Activated naive CD8-positive, alpha-beta T cell treated with anti-CD3 and anti-CD28 coated beads, Interleukin-2, amount 10 ng/mL, durations not matched to agents 7 days and 5 days (primary cell): ENCODE data around the gene CDK14. TPM values are rescaled to one million over a fixed set of nuclear protein-coding genes. Genes with fewer than 3 reads are reported as not detected.
A peak's percentile ranks its signal among the peaks of the same experiment; 100 is the strongest.

ENCODE experiments used
- ATAC-seq: fragments of 150-1000 bp; cut with Tn5 transposase; one replicate; pipeline ENCODE4 v1.10.0; 2021; ENCODE audit warnings: low read depth, moderate library complexity
- POLR2A ChIA-PET: fragments of 350-600 bp; sonication (Branson Sonifier 250); formaldehyde crosslinking; loops from one replicate; lab custom pipeline; 2021; ENCODE audit warnings: antibody characterized with exemption; lab: Charles Lee
- DNase-seq: peaks from one replicate; pipeline ENCODE4 v3.0.0; 2021
- H3K27ac Mint-ChIP-seq: one replicate; pipeline ENCODE4 v1.8.0; 2022; ENCODE audit warnings: mild to moderate bottlenecking, mixed read lengths
- H3K27me3 Mint-ChIP-seq: one replicate; pipeline ENCODE4 v1.8.0; 2022; ENCODE audit warnings: mild to moderate bottlenecking, moderate library complexity, mixed read lengths
- H3K36me3 Mint-ChIP-seq: one replicate; pipeline ENCODE4 v1.8.0; 2021; ENCODE audit warnings: mild to moderate bottlenecking, mixed read lengths
- H3K4me1 Mint-ChIP-seq: one replicate; pipeline ENCODE4 v1.8.0; 2021; ENCODE audit warnings: mixed read lengths
- H3K4me3 Mint-ChIP-seq: one replicate; pipeline ENCODE4 v1.8.0; 2022; ENCODE audit warnings: mild to moderate bottlenecking, moderate library complexity, mixed read lengths
- H3K9me3 Mint-ChIP-seq: one replicate; pipeline ENCODE4 v1.8.0; 2021; ENCODE audit warnings: mixed read lengths
- total RNA-seq, 2 experiments: library from RNA; stranded (reverse); gene quantifications; one replicate each; pipeline ENCODE4 v1.2.3, GENCODE V29; 2021

CDK14 gene
- total RNA-seq, 2 experiments from 2014 or later, result 0.94 to 1.2 TPM

- peaks cover 15% of the 10 kb centered on the region for H3K4me1 Mint-ChIP-seq
- no peaks in the 10 kb centered on the region for H3K27me3 Mint-ChIP-seq
- H3K36me3 Mint-ChIP-seq, result no peaks in the 10 kb centered on the region
- H3K4me3 Mint-ChIP-seq, result peak overlapping the region; percentile 41
- H3K27ac Mint-ChIP-seq, result no peak overlapping the region
- ATAC-seq (peak; percentile 39), DNase-seq (no peak)
- POLR2A ChIA-PET, result no interaction called here
- H3K9me3 Mint-ChIP-seq, result no peaks in the 10 kb centered on the region
These were observed 493.4 kb downstream of the CDK14 start for GRCh38 chr7:91089382-91089963.

GRCh38 chr7:91090684-91091083 lies 494.6 kb downstream of the CDK14 start:
- no peak overlapping the region for H3K27ac Mint-ChIP-seq
- peaks cover 6% of the 10 kb centered on the region for H3K4me1 Mint-ChIP-seq
- H3K4me3 Mint-ChIP-seq, result no peak overlapping the region
- no peaks in the 10 kb centered on the region for H3K36me3 Mint-ChIP-seq
- H3K27me3 Mint-ChIP-seq, result no peaks in the 10 kb centered on the region
- ATAC-seq (no peak), DNase-seq (no peak)
- H3K9me3 Mint-ChIP-seq, result no peaks in the 10 kb centered on the region
- POLR2A ChIA-PET, result no interaction called here

DNA sequence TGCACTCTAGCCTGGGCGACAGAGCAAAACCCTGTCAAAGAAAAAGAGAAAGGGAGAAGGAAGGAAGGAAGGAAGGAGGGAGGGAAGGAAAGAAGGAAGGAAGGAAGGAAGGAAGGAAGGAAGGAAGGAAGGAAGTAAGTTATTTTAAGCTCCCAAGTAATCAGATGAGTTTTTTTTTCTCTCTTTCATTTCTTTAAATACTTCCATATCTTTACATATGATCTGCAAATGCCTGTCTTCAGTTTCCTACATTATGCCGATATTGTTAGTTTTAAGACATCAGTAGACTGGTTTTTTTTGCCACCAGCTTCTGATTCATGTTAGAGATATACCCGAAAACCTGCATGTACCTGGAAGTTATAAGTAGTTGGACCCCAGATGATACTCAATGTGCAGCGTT lies 495.5 kb downstream of the CDK14 start:
- ATAC-seq, result no peak

DNA sequence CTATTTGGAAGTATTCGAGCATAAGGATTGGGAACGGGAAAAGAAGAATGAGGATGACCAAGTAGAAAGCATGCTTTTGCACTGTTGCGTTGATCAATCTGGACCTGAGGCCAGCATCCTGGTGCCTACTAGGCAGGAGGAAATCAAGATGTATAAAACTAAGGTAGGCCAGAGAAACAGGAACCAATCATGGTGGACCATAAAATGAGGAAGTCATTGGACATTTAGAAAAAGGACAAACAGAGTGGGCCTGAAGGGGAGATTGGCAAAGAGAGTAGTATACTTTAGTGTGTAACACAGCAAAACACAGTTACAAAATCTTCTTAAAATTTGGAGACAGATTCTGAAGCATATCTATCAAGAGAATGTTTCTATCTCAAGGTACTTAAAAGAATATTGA lies 497.1 kb downstream of the CDK14 start:
- Mint-ChIP-seq H3K9me3 (no peaks in the 10 kb centered on the region), H3K4me3 (no peak overlapping the region), H3K4me1 (peaks cover 6% of the 10 kb centered on the region), H3K27me3 (no peaks in the 10 kb centered on the region), H3K27ac (no peak overlapping the region), H3K36me3 (no peaks in the 10 kb centered on the region)
- no peak for ATAC-seq
- DNase-seq, result no peak
- POLR2A ChIA-PET, result no interaction called here

More for the DNA sequence above, 495.5 kb downstream of the CDK14 start:
- H3K36me3 Mint-ChIP-seq, result no peaks in the 10 kb centered on the region
- H3K27me3 Mint-ChIP-seq, result no peaks in the 10 kb centered on the region
- no peak overlapping the region for H3K27ac Mint-ChIP-seq
- H3K9me3 Mint-ChIP-seq, result no peaks in the 10 kb centered on the region
- peaks cover 6% of the 10 kb centered on the region for H3K4me1 Mint-ChIP-seq
- H3K4me3 Mint-ChIP-seq, result no peak overlapping the region
- DNase-seq, result no peak
- POLR2A ChIA-PET, result no interaction called here

DNA sequence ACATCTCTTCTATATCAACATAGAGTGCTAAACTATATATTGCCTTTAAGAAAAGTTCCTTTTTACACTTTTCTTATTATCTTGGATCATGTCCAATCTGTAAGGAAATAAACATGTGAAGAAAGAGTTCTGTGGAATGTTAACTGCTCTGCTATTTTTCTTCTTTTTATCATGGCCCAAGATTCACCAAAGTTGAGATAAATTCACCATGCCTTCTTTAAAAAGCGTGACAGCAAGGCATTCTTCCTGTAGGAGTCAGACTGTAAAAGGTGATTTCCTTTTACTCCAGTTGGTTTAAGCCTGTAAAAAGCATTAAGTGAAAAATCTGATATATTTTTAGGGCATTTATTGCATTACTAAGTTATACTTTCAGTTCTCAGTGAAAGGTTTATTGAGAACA lies 502.4 kb downstream of the CDK14 start:
- Mint-ChIP-seq H3K9me3 (no peaks in the 10 kb centered on the region), H3K36me3 (no peaks in the 10 kb centered on the region), H3K4me1 (no peaks in the 10 kb centered on the region), H3K27ac (no peak overlapping the region), H3K27me3 (no peaks in the 10 kb centered on the region), H3K4me3 (no peak overlapping the region)
- POLR2A ChIA-PET, result no interaction called here
- DNase-seq (no peak), ATAC-seq (no peak)

- Mint-ChIP-seq H3K36me3 (no peaks in the 10 kb centered on the region), H3K27me3 (no peaks in the 10 kb centered on the region), H3K4me3 (no peak overlapping the region), H3K27ac (no peak overlapping the region), H3K9me3 (no peaks in the 10 kb centered on the region), H3K4me1 (no peaks in the 10 kb centered on the region)
- no peak for ATAC-seq
- no peak for DNase-seq
- POLR2A ChIA-PET, result no interaction called here
These were observed 507.2 kb downstream of the CDK14 start for GRCh38 chr7:91103363-91103762.

DNA sequence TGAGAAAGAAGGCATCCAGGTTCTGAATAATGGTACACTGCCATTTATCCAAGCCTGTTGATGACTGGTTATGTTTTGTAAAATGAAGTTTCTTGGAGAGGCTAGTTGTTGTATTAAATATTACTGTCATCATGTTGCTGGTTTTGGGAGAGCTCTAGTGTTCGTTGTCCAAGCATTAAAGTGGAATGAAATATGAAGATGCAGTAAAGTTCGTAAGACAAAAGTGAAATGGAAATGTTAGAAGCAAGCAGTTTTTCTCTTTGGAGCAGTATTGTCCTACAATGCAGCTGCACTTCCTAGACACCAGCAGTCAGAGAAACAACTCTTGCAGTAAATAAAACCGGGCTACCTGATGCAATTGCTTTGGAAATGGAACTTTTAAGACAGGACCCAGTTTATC lies 511.3 kb downstream of the CDK14 start:
- Mint-ChIP-seq H3K36me3 (no peaks in the 10 kb centered on the region), H3K27me3 (no peaks in the 10 kb centered on the region), H3K4me1 (no peaks in the 10 kb centered on the region), H3K27ac (no peak overlapping the region), H3K9me3 (no peaks in the 10 kb centered on the region), H3K4me3 (no peak overlapping the region)
- DNase-seq (no peak), ATAC-seq (no peak)
- POLR2A ChIA-PET, result no interaction called here

DNA sequence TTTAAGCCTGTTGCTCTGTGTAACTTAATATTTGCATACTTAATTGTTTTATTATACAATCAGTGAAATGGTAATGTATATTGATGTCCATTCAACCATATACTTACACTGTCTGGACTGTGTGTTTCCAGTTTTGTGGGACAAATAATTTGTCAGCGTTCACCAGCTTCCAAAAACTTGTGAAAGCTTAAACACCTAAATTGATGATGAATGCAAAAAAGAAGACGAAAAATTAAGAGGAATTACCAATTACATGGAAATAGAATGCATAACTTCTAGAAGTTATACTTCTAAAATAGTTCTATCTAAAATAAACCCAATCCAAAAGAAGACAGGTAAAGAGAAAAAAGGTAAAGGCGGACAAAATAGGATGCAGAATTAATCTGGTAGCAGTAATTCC lies 513.1 kb downstream of the CDK14 start:
- H3K27ac Mint-ChIP-seq, result no peak overlapping the region
- no peak for ATAC-seq
- no peak overlapping the region for H3K4me3 Mint-ChIP-seq
- no peaks in the 10 kb centered on the region for H3K36me3 Mint-ChIP-seq
- H3K4me1 Mint-ChIP-seq, result no peaks in the 10 kb centered on the region
- POLR2A ChIA-PET, result no interaction called here
- H3K27me3 Mint-ChIP-seq, result no peaks in the 10 kb centered on the region
- no peak for DNase-seq
- H3K9me3 Mint-ChIP-seq, result no peaks in the 10 kb centered on the region

GRCh38 chr7:91112902-91113341 lies 516.8 kb downstream of the CDK14 start:
- ATAC-seq, result no peak
- H3K27ac Mint-ChIP-seq, result no peak overlapping the region
- H3K4me3 Mint-ChIP-seq, result no peak overlapping the region
- no peaks in the 10 kb centered on the region for H3K27me3 Mint-ChIP-seq
- no peaks in the 10 kb centered on the region for H3K4me1 Mint-ChIP-seq
- POLR2A ChIA-PET, result no interaction called here
- H3K9me3 Mint-ChIP-seq, result no peaks in the 10 kb centered on the region
- DNase-seq, result no peak
- no peaks in the 10 kb centered on the region for H3K36me3 Mint-ChIP-seq

DNA sequence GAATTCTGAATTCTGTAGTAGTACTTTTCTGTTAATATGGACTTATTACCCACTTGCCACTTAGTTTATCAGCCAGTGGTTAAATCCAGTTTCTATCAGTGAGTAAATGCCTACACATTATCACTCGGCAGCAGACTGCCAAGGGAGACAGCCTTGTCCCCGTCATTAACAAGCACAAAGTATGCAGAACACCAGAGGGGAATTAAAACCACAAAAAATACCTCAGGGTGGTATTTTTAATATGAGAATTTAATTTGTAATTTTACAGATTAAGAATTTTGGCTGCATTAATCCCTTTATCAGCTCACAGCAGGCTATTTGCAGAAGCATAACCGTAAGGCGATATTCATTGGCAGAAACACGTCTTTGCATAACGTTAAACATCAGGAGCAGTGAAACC lies 518.1 kb downstream of the CDK14 start:
- H3K27ac Mint-ChIP-seq, result no peak overlapping the region
- no peak for DNase-seq
- H3K27me3 Mint-ChIP-seq, result no peaks in the 10 kb centered on the region
- POLR2A ChIA-PET, result no interaction called here
- H3K4me1 Mint-ChIP-seq, result no peaks in the 10 kb centered on the region
- no peaks in the 10 kb centered on the region for H3K36me3 Mint-ChIP-seq
- H3K9me3 Mint-ChIP-seq, result no peaks in the 10 kb centered on the region
- H3K4me3 Mint-ChIP-seq, result no peak overlapping the region
- no peak for ATAC-seq

- no peak overlapping the region for H3K4me3 Mint-ChIP-seq
- no peak for ATAC-seq
- H3K4me1 Mint-ChIP-seq, result no peaks in the 10 kb centered on the region
- H3K27ac Mint-ChIP-seq, result no peak overlapping the region
- H3K9me3 Mint-ChIP-seq, result no peaks in the 10 kb centered on the region
- no peak for DNase-seq
- no peaks in the 10 kb centered on the region for H3K27me3 Mint-ChIP-seq
- no peaks in the 10 kb centered on the region for H3K36me3 Mint-ChIP-seq
- POLR2A ChIA-PET, result no interaction called here
These were observed 530.6 kb downstream of the CDK14 start for GRCh38 chr7:91126762-91127161.

- no peak overlapping the region for H3K4me3 Mint-ChIP-seq
- no peak overlapping the region for H3K27ac Mint-ChIP-seq
- no peaks in the 10 kb centered on the region for H3K27me3 Mint-ChIP-seq
- H3K36me3 Mint-ChIP-seq, result no peaks in the 10 kb centered on the region
- H3K4me1 Mint-ChIP-seq, result no peaks in the 10 kb centered on the region
- ATAC-seq (no peak), DNase-seq (no peak)
- H3K9me3 Mint-ChIP-seq, result no peaks in the 10 kb centered on the region
- POLR2A ChIA-PET, result no interaction called here
These were observed 531.2 kb downstream of the CDK14 start for GRCh38 chr7:91127325-91127724.

GRCh38 chr7:91127959-91128358 lies 531.8 kb downstream of the CDK14 start:
- POLR2A ChIA-PET, result no interaction called here
- ATAC-seq, result no peak

GRCh38 chr7:91128683-91129348 lies 532.7 kb downstream of the CDK14 start:
- H3K4me1 Mint-ChIP-seq, result no peaks in the 10 kb centered on the region
- no peaks in the 10 kb centered on the region for H3K27me3 Mint-ChIP-seq
- no peak overlapping the region for H3K4me3 Mint-ChIP-seq
- ATAC-seq, result no peak
- POLR2A ChIA-PET, result no interaction called here
- no peaks in the 10 kb centered on the region for H3K36me3 Mint-ChIP-seq
- no peak for DNase-seq
- H3K27ac Mint-ChIP-seq, result no peak overlapping the region
- H3K9me3 Mint-ChIP-seq, result no peaks in the 10 kb centered on the region

More at GRCh38 chr7:91127959-91128358, 531.8 kb downstream of the CDK14 start:
- no peaks in the 10 kb centered on the region for H3K36me3 Mint-ChIP-seq
- H3K9me3 Mint-ChIP-seq, result no peaks in the 10 kb centered on the region
- DNase-seq, result no peak
- no peaks in the 10 kb centered on the region for H3K27me3 Mint-ChIP-seq
- H3K4me1 Mint-ChIP-seq, result no peaks in the 10 kb centered on the region
- no peak overlapping the region for H3K4me3 Mint-ChIP-seq
- no peak overlapping the region for H3K27ac Mint-ChIP-seq
